Activated naive CD8-positive, alpha-beta T cell treated with anti-CD3 and anti-CD28 coated beads, Interleukin-2, amount 50 U/mL, for 24 hours (primary cell): Measurements from ENCODE around the gene CDK11B.

Source experiments
- ATAC-seq: fragments of 150-1000 bp; cut with Tn5 transposase; one replicate; pipeline ENCODE4 v1.10.0; 2021
- DNase-seq: peaks from one replicate; pipeline ENCODE4 v3.0.0; 2021
- H3K27ac Mint-ChIP-seq: one replicate; pipeline ENCODE4 v1.8.0; 2021; ENCODE audit warnings: mild to moderate bottlenecking, mixed read lengths
- H3K27me3 Mint-ChIP-seq: one replicate; pipeline ENCODE4 v1.8.0; 2021; ENCODE audit warnings: mixed read lengths
- H3K36me3 Mint-ChIP-seq: one replicate; pipeline ENCODE4 v1.8.0; 2021; ENCODE audit warnings: low read depth, mixed read lengths
- H3K4me1 Mint-ChIP-seq: one replicate; pipeline ENCODE4 v1.8.0; 2021; ENCODE audit warnings: mixed read lengths
- H3K4me3 Mint-ChIP-seq: one replicate; pipeline ENCODE4 v1.8.0; 2021; ENCODE audit warnings: mild to moderate bottlenecking, moderate library complexity, mixed read lengths
- H3K9me3 Mint-ChIP-seq: one replicate; pipeline ENCODE4 v1.8.0; 2021; ENCODE audit warnings: mixed read lengths

The CDK11B gene

GRCh38 chr1:1621173-1622009, 37.4 kb downstream of the CDK11B start:
- peaks cover 4% of the 10 kb centered on the region for H3K36me3 Mint-ChIP-seq
- H3K9me3 Mint-ChIP-seq = no peaks in the 10 kb centered on the region
- H3K27me3 Mint-ChIP-seq = no peaks in the 10 kb centered on the region
- H3K27ac Mint-ChIP-seq = no peak overlapping the region
- ATAC-seq = no peak
- DNase-seq = no peak
- H3K4me1 Mint-ChIP-seq = peaks cover 8% of the 10 kb centered on the region
- no peak overlapping the region for H3K4me3 Mint-ChIP-seq

- no peaks in the 10 kb centered on the region for H3K27me3 Mint-ChIP-seq
- H3K27ac Mint-ChIP-seq = no peak overlapping the region
- H3K4me3 Mint-ChIP-seq = no peak overlapping the region
- no peak for DNase-seq
- H3K9me3 Mint-ChIP-seq = no peaks in the 10 kb centered on the region
- peaks cover 8% of the 10 kb centered on the region for H3K4me1 Mint-ChIP-seq
- ATAC-seq = no peak
- peaks cover 4% of the 10 kb centered on the region for H3K36me3 Mint-ChIP-seq
These were observed 38.2 kb downstream of the CDK11B start for GRCh38 chr1:1620433-1621139.

DNA sequence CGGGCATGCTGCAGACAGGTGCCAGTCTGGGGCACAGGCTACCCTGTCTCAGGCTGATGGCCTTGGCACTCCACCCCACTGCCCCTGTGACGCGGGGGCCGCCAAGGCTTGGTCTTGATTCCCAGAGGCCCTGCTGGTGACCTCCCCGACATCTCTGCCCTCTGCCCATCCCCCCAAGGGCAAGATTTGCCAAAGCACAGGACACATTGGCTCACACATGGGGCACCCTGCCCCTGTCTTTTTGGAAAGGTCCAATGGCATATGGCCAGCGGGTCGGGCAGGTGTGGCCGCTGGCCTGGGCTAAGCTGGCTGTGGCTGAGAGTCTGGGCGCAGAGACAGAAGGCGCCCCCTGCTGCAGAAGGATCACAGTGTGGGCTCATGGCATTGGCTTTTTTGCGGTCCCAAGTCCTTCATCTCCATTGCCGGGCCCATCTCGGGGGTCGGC, 38.9 kb downstream of the CDK11B start:
- H3K9me3 Mint-ChIP-seq = no peaks in the 10 kb centered on the region
- no peaks in the 10 kb centered on the region for H3K27me3 Mint-ChIP-seq
- no peak for DNase-seq
- peaks cover 10% of the 10 kb centered on the region for H3K4me1 Mint-ChIP-seq
- no peak for ATAC-seq
- peaks cover 4% of the 10 kb centered on the region for H3K36me3 Mint-ChIP-seq
- H3K4me3 Mint-ChIP-seq = no peak overlapping the region
- H3K27ac Mint-ChIP-seq = no peak overlapping the region

DNA sequence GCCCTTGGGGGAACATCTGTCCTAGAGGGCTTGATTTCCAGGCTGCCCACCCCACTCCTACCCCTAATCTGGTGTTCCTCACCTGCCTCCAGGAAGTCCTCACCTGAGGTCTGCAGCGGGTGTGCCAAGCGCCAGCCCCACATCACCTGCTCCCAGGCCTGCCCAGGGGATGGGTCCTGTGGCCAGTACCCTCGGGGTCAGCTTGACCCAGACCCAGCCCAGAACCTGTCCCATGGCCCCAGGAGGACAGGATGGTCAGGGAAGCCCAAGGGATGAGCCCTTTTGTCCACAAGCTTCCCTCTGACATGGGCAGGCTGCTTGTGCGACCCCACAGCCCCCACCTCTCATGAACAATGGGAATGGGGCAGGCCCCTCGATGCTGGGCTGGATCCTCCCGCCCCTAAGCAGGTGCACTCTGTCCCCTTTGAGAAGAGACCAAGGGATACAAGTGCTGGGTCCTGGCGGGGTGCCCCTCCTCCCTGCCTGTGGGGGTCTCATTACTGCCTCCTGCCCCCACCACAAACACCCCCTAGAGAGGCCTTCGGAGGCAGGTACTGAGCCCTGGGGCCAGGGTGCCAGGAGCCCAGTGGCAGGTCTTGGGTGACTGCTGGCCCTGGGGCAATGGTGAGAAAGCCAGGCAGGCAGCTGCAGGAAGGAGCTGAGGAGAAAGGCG, 40.3 kb downstream of the CDK11B start:
- no peak for ATAC-seq
- H3K36me3 Mint-ChIP-seq = peaks cover 8% of the 10 kb centered on the region
- no peaks in the 10 kb centered on the region for H3K9me3 Mint-ChIP-seq
- H3K4me1 Mint-ChIP-seq = peaks cover 23% of the 10 kb centered on the region
- H3K4me3 Mint-ChIP-seq = no peak overlapping the region
- DNase-seq = no peak
- no peaks in the 10 kb centered on the region for H3K27me3 Mint-ChIP-seq
- H3K27ac Mint-ChIP-seq = no peak overlapping the region

GRCh38 chr1:1617925-1618324, 40.9 kb downstream of the CDK11B start:
- ATAC-seq (no peak), DNase-seq (no peak)
- Mint-ChIP-seq H3K4me1 (peaks cover 24% of the 10 kb centered on the region), H3K4me3 (no peak overlapping the region), H3K36me3 (peaks cover 9% of the 10 kb centered on the region), H3K27ac (no peak overlapping the region), H3K27me3 (no peaks in the 10 kb centered on the region), H3K9me3 (no peaks in the 10 kb centered on the region)

- Mint-ChIP-seq H3K27ac (peak overlapping the region; percentile 65), H3K27me3 (no peaks in the 10 kb centered on the region), H3K36me3 (peaks cover 9% of the 10 kb centered on the region), H3K4me1 (peaks cover 24% of the 10 kb centered on the region), H3K4me3 (peak overlapping the region; percentile 80), H3K9me3 (no peaks in the 10 kb centered on the region)
- DNase-seq (no peak), ATAC-seq (no peak)
These were observed 41.3 kb downstream of the CDK11B start for GRCh38 chr1:1617516-1617915.

DNA sequence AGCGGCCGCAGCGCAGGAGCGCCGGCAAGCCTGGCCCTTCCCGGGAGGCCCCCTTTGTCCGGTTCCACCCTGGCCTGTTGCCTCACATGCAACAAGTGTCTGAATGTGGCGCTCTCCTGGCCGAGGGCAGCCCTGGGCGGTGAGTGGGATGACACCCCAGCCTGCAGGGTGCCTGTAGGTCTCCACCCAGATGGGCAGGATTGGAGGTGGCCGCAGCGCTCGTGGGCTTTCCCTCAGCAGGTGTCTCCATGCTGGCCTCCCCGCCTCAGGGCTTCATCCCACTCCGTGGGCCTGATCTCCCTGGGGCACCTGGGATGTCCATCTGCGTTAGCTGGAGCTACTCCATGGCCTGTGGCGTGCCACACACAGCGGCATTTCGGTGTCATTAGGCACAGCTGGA, 42.0 kb downstream of the CDK11B start:
- peak overlapping the region; percentile 80 for H3K4me3 Mint-ChIP-seq
- DNase-seq (no peak), ATAC-seq (no peak)
- no peaks in the 10 kb centered on the region for H3K9me3 Mint-ChIP-seq
- peak overlapping the region; percentile 82 for H3K27ac Mint-ChIP-seq
- H3K36me3 Mint-ChIP-seq = peaks cover 9% of the 10 kb centered on the region
- no peaks in the 10 kb centered on the region for H3K27me3 Mint-ChIP-seq
- H3K4me1 Mint-ChIP-seq = peaks cover 24% of the 10 kb centered on the region

DNA sequence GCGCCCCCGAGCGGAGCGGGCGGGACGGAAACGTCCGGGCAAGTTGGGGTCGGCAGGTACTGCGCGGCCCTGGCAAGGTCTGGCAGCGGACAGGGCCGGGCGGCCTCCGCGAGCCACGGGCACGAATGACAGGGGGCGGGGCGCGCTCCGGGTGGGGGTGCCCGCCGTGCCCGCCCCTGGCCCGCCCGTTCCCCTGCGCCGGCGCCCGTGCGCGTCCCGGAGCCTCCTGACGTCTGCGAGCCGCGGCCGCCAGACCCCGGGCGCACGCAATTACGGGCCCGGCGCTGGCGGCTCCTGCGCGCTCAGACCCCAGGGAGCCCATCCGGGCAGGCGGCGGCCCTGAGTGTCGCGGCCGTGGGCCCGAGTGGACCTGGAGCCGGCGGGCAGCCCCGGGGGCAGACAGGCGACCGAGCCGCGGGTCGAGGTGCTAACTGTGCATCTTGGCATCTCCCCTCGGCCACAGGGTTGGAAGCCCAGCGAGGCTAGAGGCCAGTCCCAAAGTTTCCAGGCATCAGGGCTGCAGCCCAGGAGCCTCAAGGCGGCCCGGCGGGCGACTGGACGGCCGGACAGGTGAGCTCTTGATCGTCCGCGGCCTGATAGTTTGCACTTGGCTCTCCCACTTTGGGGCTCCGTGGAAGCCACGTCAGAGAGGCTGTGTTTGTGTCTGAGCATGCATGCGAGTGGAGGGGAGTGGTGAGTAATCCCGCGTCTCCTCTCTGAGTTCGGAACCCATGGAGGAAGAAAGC, 42.6 kb downstream of the CDK11B start:
- peaks cover 9% of the 10 kb centered on the region for H3K36me3 Mint-ChIP-seq
- no peaks in the 10 kb centered on the region for H3K27me3 Mint-ChIP-seq
- peak; percentile 48 for DNase-seq
- H3K4me1 Mint-ChIP-seq = peaks cover 24% of the 10 kb centered on the region
- peak overlapping the region; percentile 80 for H3K4me3 Mint-ChIP-seq
- peak; percentile 9 for ATAC-seq
- H3K9me3 Mint-ChIP-seq = no peaks in the 10 kb centered on the region
- peak overlapping the region; percentile 82 for H3K27ac Mint-ChIP-seq

DNA sequence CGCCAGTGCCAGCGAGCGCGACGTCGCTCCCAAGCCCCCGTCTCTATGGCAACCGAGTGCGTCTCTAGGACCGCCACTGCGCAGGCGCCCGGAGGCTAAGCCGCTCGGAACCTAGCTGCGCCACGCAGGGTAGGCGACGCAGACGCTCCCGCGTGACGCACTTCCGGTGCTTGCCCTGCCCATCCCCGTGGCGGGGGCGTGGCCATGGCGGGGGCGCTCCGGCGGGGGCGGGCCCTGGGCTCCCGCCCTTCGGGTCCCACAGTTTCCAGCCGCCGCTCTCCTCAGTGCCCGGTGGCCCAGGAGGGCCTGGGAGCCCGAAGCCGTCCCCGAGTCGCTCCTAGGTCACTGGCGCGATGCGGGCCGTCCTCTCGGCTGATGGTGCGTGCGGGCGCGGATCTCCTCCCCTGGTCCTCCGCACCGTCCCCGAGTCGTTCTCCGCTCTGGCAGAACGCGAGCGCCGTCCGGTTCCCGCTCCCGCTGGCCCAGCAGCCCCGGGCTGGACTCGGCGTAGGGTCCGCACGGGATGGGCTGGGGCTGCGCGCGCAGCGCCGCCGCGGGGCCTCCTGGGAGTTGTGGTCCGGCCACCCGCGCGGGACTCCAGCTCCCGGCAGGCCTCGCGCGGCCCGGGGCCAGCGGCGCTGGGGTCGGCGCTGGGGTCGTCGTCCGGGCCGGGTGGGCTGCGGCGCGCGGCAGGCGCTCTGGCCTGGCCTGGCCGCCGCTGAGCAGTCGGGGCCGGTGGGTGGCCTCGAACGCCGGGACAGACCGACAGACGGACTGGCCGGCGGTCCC, 43.4 kb downstream of the CDK11B start, which contains the start of gene MIB2:
TSS of gene MIB2 (plus strand) at position 245 of the 789 bp plus-strand sequence. CDS start 7,953 bp downstream, outside the sequence.
- Mint-ChIP-seq H3K9me3 (no peaks in the 10 kb centered on the region), H3K27ac (peak within 1 kb of the TSS; percentile 93), H3K27me3 (no peaks in the 10 kb centered on the region), H3K4me1 (peaks cover 24% of the 10 kb centered on the region), H3K36me3 (peaks cover 9% of the 10 kb centered on the region), H3K4me3 (peak within 1 kb of the TSS; percentile 93)
- DNase-seq (peak; percentile 98), ATAC-seq (peak; percentile 89)

GRCh38 chr1:1614954-1615255, 43.9 kb downstream of the CDK11B start:
- Mint-ChIP-seq H3K36me3 (peaks cover 9% of the 10 kb centered on the region), H3K27ac (peak overlapping the region; percentile 93), H3K9me3 (no peaks in the 10 kb centered on the region), H3K4me1 (peaks cover 24% of the 10 kb centered on the region), H3K4me3 (peak overlapping the region; percentile 93), H3K27me3 (no peaks in the 10 kb centered on the region)
- no peak for DNase-seq
- ATAC-seq = no peak

GRCh38 chr1:1614204-1614953, 44.4 kb downstream of the CDK11B start:
- Mint-ChIP-seq H3K27me3 (no peaks in the 10 kb centered on the region), H3K4me1 (peaks cover 24% of the 10 kb centered on the region), H3K4me3 (peak overlapping the region; percentile 93), H3K36me3 (peaks cover 9% of the 10 kb centered on the region), H3K27ac (peak overlapping the region; percentile 93), H3K9me3 (no peaks in the 10 kb centered on the region)
- ATAC-seq (peak; percentile 7), DNase-seq (peak; percentile 60)

DNA sequence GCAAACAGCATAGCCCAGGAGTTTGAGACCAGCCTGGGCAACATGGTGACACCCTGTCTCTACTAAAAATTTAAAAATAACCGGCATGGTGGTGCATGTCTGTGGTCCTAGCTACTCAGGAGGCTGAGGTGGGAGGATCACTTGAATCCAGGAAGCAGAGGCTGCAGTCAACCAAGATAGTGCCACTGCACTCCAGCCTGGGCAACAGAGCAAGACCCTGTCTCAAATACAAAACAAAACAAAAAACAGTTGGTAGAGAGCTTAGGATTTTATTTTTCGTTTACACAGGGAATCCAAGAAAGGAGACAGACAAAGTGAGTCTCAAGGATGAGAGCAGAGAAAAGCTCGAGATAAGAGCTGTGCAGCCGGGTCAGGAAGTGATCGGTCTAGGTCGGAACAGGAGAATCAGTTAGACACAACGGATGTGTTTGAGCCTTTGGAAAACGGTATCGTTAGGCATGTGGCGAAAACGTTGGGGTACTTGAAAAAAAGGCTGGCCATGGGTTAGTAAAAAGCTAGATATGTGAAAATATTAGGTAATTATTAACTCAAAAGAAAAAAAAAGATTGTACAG, 45.2 kb downstream of the CDK11B start:
- Mint-ChIP-seq H3K36me3 (peaks cover 9% of the 10 kb centered on the region), H3K27ac (peak overlapping the region; percentile 93), H3K4me3 (peak overlapping the region; percentile 93)

DNA sequence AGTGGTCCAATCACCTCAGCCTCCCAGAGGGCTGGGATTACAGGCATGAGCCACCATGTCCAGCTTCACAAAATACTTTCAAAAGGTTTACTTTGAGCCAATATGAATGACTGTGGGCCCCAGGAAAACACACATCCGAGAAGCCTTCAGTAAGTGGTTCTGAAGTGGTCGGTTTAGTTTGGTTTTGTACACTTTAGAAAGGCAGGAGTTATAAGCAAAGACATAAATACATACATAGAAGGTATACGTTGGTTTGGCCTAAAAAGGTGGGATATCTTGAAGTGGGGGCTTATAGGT, 46.8 kb downstream of the CDK11B start:
- Mint-ChIP-seq H3K4me1 (peaks cover 26% of the 10 kb centered on the region), H3K27me3 (no peaks in the 10 kb centered on the region), H3K9me3 (no peaks in the 10 kb centered on the region), H3K36me3 (peaks cover 5% of the 10 kb centered on the region), H3K4me3 (no peak overlapping the region), H3K27ac (no peak overlapping the region)
- ATAC-seq (no peak), DNase-seq (no peak)

More for the DNA sequence above, 45.2 kb downstream of the CDK11B start:
- peaks cover 24% of the 10 kb centered on the region for H3K4me1 Mint-ChIP-seq
- no peaks in the 10 kb centered on the region for H3K27me3 Mint-ChIP-seq
- no peak for ATAC-seq
- DNase-seq = no peak
- H3K9me3 Mint-ChIP-seq = no peaks in the 10 kb centered on the region
